ENCODE data around the gene ATG16L1.

DNA sequence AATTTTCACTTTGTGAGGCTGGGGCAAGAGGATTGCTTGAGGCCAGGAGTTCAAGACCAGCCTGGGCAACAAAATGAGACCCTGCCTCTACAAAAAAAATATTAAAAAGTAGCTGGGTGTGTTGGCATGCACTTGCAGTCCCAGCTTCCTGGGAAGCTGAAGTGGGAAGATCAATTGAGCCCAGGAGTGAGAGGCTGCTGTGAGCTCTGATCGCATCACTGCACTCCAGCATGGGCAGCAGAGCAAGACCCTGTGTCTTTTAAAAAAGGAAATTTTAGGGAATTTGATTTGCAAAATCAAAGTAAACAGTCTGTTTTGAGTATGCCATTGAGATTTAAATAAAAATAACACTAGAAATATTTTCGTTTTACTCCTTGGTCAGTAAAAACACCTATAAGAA is 27.4 kb downstream of the ATG16L1 start:
- TF ChIP-seq CTCF (IDR thresholded peaks at IDR 0.05; ENCODE audit: poor library complexity, severe bottlenecking), result no peak
- no peak for TF ChIP-seq MXI1 (conservative IDR thresholded peaks at IDR 0.05; ENCODE audit: poor library complexity, severe bottlenecking)
- TF ChIP-seq EP300 (conservative IDR thresholded peaks at IDR 0.05; ENCODE audit: poor library complexity, severe bottlenecking), result no peak
- TF ChIP-seq RAD21 (conservative IDR thresholded peaks at IDR 0.05), result no peak
- TF ChIP-seq TAF1 (IDR thresholded peaks at IDR 0.05; ENCODE audit: low read depth), result no peak
- no peak for TF ChIP-seq POLR2AphosphoS5 (IDR thresholded peaks at IDR 0.05)
